HepG2 (cell line): Measurements from ENCODE around the gene SLC4A5. TPM values are rescaled to one million over a fixed set of nuclear protein-coding genes. Genes with fewer than 3 reads are reported as not detected.

Experiments used
- ATAC-seq: fragments of 200-7000 bp; cut with Tn5 transposase; 3 replicates; pipeline ENCODE4 v1.9.1; 2020; ENCODE audit warnings: mild to moderate bottlenecking, moderate library complexity
- BruUV-seq: library from RNA; stranded (reverse); fragments of 400-500 nt; replicated peaks from 2 replicates; lab custom pipeline; 2021; lab: Mats Ljungman, UMichigan
- CTCF ChIA-PET: fragments of 300-600 bp; formaldehyde crosslinking; extraction: SDS; loops from one replicate; lab custom pipeline; 2021; ENCODE audit warnings: low total read pairs, inconsistent platforms, low intra/inter-chr PET ratio; lab: Yijun Ruan, JAX
- POLR2A ChIA-PET: fragments of 350-600 bp; sonication (Branson Sonifier 250); formaldehyde crosslinking; loops from one replicate; lab custom pipeline; 2020; ENCODE audit warnings: antibody characterized with exemption, inconsistent platforms; lab: Yijun Ruan, JAX
- DNase-seq: peaks from one replicate; pipeline ENCODE4 v3.0.0-alpha.2; 2015; ENCODE audit warnings: low spot score
- FAIRE-seq: peaks from 3 replicates; lab custom pipeline; 2011; peaks lifted over from hg19 to GRCh38; lab: Jason Lieb, UNC
- H2AFZ ChIP-seq: one replicate; pipeline ENCODE4 v1.6.1; 2011; ENCODE audit warnings: low read length, inconsistent platforms
- H3K27ac ChIP-seq: fragments of 300-600 bp; 3 replicates; pipeline ENCODE4 v1.8.0; 2011; ENCODE audit warnings: mixed run types, mild to moderate bottlenecking, mixed read lengths, low read length, inconsistent platforms; ENCODE audit not compliant: insufficient read depth; ENCODE audit errors: extremely low read length
- H3K27me3 ChIP-seq, 2 experiments: fragments of 200-600 bp in 1 of 2; 2 replicates in 1 of 2; 3 replicates in 1 of 2; pipeline versions ENCODE4 v1.6.0 to v1.8.0; 2011; ENCODE audit warnings: low read length in 2 of 2, mild to moderate bottlenecking in 2 of 2, moderate library complexity in 2 of 2, inconsistent platforms in 1 of 2; ENCODE audit not compliant: insufficient read depth in 2 of 2, control insufficient read depth in 1 of 2
- H3K36me3 ChIP-seq, 2 experiments: fragments of 200-600 bp in 1 of 2; replicated peaks in 1 of 2; 2 replicates in 1 of 2; 3 replicates in 1 of 2; pipeline versions ENCODE4 v1.5.1 to v1.8.0; 2011; ENCODE audit warnings: low read length in 2 of 2, inconsistent platforms in 1 of 2; ENCODE audit not compliant: insufficient read depth in 2 of 2, control insufficient read depth in 1 of 2
- H3K4me1 ChIP-seq: 2 replicates; pipeline ENCODE4 v1.5.1; 2012; ENCODE audit warnings: low read length, inconsistent platforms; ENCODE audit not compliant: insufficient read depth
- H3K4me2 ChIP-seq: 2 replicates; pipeline ENCODE4 v1.6.0; 2011; ENCODE audit warnings: low read depth, low read length, inconsistent platforms
- H3K4me3 ChIP-seq, 3 experiments: fragments of 200-600 bp in 1 of 3; sonication (generic), shearing (Covaris generic) in 1 of 3; replicated peaks in 1 of 3; 2 replicates each; pipeline ENCODE4 v1.5.1; 2011 to 2016; ENCODE audit warnings: low read length in 3 of 3, inconsistent platforms in 2 of 3, low read depth in 2 of 3, mild to moderate bottlenecking in 2 of 3, control low read depth in 1 of 3, mixed read lengths in 1 of 3; ENCODE audit not compliant: insufficient read depth in 1 of 3
- H3K79me2 ChIP-seq: one replicate; pipeline ENCODE4 v1.6.1; 2011; ENCODE audit warnings: low read length, inconsistent platforms; ENCODE audit not compliant: insufficient read depth
- H3K9ac ChIP-seq: 2 replicates; pipeline ENCODE4 v1.6.0; 2011; ENCODE audit warnings: mild to moderate bottlenecking, low read depth, low read length, inconsistent platforms; ENCODE audit not compliant: insufficient read depth
- H3K9me3 ChIP-seq: 2 replicates; pipeline ENCODE4 v1.5.1; 2012; ENCODE audit warnings: mild to moderate bottlenecking, low read length
- H4K20me1 ChIP-seq: 2 replicates; pipeline ENCODE4 v1.6.0; 2011; ENCODE audit warnings: inconsistent platforms, mild to moderate bottlenecking, low read length, moderate library complexity; ENCODE audit not compliant: insufficient read depth
- CBX1 ChIP-seq: IDR thresholded peaks from one replicate; pipeline ENCODE4 v1.6.1; 2016; ENCODE audit warnings: antibody characterized with exemption, low read depth
- GABPA ChIP-seq, 2 experiments: IDR thresholded peaks; 2 replicates each; pipeline ENCODE4 v1.6.1; 2011 to 2016; ENCODE audit warnings: low read depth in 2 of 2, low read length in 1 of 2, missing biosample characterization in 1 of 2, missing genetic modification characterization in 1 of 2
- HES4 ChIP-seq: sonication (generic); formaldehyde crosslinking; IDR thresholded peaks from 2 replicates; pipeline ENCODE4 v1.9.0; 2021; ENCODE audit warnings: mild to moderate bottlenecking, missing genetic modification reagents, borderline replicate concordance
- KDM5A ChIP-seq: fragments of 200-600 bp; sonication (generic); IDR thresholded peaks from 2 replicates; pipeline ENCODE4 v1.7.0; 2018; ENCODE audit warnings: antibody characterized with exemption, mild to moderate bottlenecking, low read length, borderline replicate concordance
- KMT2B ChIP-seq: IDR thresholded peaks from 2 replicates; pipeline ENCODE4 v1.6.1; 2016; ENCODE audit warnings: missing genetic modification reagents, missing compliant biosample characterization
- NBN ChIP-seq: fragments of 450-650 bp; conservative IDR thresholded peaks from 2 replicates; pipeline ENCODE4 v1.6.1; 2017
- NR2C2 ChIP-seq: sonication (generic); formaldehyde crosslinking; IDR thresholded peaks from 2 replicates; pipeline ENCODE4 v1.4.0; 2020; ENCODE audit warnings: missing genetic modification reagents, mild to moderate bottlenecking, moderate library complexity, borderline replicate concordance
- PCBP2 ChIP-seq: fragments of 200-400 bp; formaldehyde crosslinking; optimal IDR thresholded peaks from 2 replicates; pipeline ENCODE3; 2018; ENCODE audit warnings: low read length, low read depth; ENCODE audit not compliant: poor library complexity, severe bottlenecking
- ZFAT ChIP-seq: sonication (generic); formaldehyde crosslinking; conservative IDR thresholded peaks from 2 replicates; pipeline ENCODE4 v1.8.1; 2023; ENCODE audit warnings: missing genetic modification reagents, inconsistent platforms
- ZNF609 ChIP-seq: sonication (generic); formaldehyde crosslinking; IDR thresholded peaks from 2 replicates; pipeline ENCODE4 v1.4.0; 2020; ENCODE audit warnings: mild to moderate bottlenecking, missing genetic modification reagents, borderline replicate concordance
- WGBS: methylation state at CpG from one replicate; pipeline ENCODE4 v1.1.6; 2017; ENCODE audit warnings: low lambda C conversion rate; 5-methylcytosine and 5-hydroxymethylcytosine counted together
- in situ Hi-C: cut with HindIII; loops from 2 replicates; pipeline ENCODE4 v1.10.0; 2017; ENCODE audit warnings: low pct_unique_long_range_greater_than_20kb; ENCODE audit not compliant: extremely low pct_ligation_motif_present
- intact Hi-C: fragments of 100-400 bp; cut with micrococcal nuclease; formaldehyde crosslinking; loops from one replicate; pipeline ENCODE4 v1.10.0; 2022; ENCODE audit not compliant: unreplicated experiment
- polyA plus RNA-seq, 8 experiments: library from polyadenylated mRNA; depleted of rRNA in 3 of 8; stranded (reverse) in 7 of 8; unstranded in 1 of 8; fragments of >200 nt; fragmentation: Illumina TruSeq in 4 of 8; extraction: Trizol in 4 of 8; gene quantifications; 2 replicates each; pipeline versions ENCODE4 v1.2.1 to v1.2.3, GENCODE V29; 2011 to 2016; ENCODE audit warnings: low read depth in 4 of 8, missing spikeins in 1 of 8, mixed read lengths in 1 of 8; ENCODE audit not compliant: insufficient read depth in 1 of 8
- total RNA-seq, 5 experiments: library from RNA; depleted of rRNA; stranded (reverse); fragments of >200 nt; fragmentation: Illumina TruSeq; extraction: Trizol; gene quantifications; 2 replicates each; pipeline ENCODE4 v1.2.3, GENCODE V29; 2016; ENCODE audit warnings: low read depth in 1 of 5
- TF ChIP-seq, protein P1 (sequence below): IDR thresholded peaks from 2 replicates; pipeline ENCODE4 v1.6.1; 2016; ENCODE audit warnings: low read depth, missing genetic modification reagents, missing compliant biosample characterization

The SLC4A5 gene
- total and polyA plus RNA-seq, 2 of the 13 experiments (the other 11 are each of a cell fraction or from before 2014, with no cell fraction given), result 0.50 TPM; not detected in 1

DNA sequence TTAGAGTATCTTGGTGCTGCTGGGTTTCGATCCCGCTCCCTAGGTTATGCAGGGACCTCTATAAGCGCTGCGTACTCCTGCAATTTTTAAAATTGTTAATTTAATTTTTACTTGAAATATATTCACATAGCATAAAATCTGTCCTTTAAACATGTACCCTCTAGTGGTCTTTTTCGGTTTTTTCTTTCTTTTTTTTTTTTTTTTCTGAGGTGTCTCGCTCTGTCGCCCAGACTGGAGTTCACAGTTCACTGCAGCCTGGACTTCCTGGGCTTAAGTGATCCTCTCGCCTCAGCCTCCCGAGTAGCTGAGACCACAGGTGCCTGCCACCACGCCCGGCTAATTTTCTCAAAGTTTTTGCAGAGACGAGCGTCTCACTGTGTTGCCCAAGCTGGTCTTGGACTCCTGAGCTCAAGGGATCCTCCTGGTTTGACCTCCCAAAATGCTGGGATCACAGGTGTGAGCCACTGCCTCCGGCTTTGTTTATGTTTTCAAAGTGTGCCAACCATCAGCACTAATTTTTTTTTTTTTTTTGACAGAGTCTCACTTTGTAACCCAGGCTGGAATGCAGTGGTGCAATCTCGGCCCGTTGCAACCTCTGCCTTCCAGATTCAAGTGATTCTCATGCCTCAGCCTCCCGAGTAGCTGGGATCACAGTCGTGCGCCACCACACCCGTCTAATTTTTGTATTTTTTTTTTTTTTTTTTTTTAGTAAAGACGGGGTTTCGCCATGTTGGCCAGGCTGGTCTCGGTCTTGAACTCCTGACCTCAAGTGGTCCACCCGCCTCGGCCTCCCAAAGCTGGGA lies 164.0 kb downstream of the SLC4A5 start:
- CTCF ChIA-PET, result no interaction called here
- H3K27me3 ChIP-seq, result no peaks in the 10 kb centered on the region; a peak in 1 of 5 replicates
- POLR2A ChIA-PET, result interaction anchor here (0.9 to 2.5 kb wide), 26 partner anchors 9 to 442 kb away, joined by 3 to 53 read pairs (median 6); partner anchors contain the start of genes BOLA3, DGUOK, HTRA2 and MTHFD2
- BruUV-seq, result TSS peak; percentile 77
- peak overlapping the region; percentile 61 for H2AFZ ChIP-seq
- H3K4me1 ChIP-seq, result peaks cover 43% of the 10 kb centered on the region
- H3K79me2 ChIP-seq, result peaks cover 39% of the 10 kb centered on the region
- DNase-seq, result no peak
- peak overlapping the region; percentile 88 for H3K4me2 ChIP-seq
- no peak for FAIRE-seq
- peak; percentile 37 for ATAC-seq
- H3K9ac ChIP-seq, result peak overlapping the region; percentile 94
- in situ Hi-C loops (no loop called here), intact Hi-C loops (loop anchor here (2.0 kb wide), 1 partner anchor 20 kb away; the partner anchor contains the start of gene MTHFD2)
- H3K4me3 ChIP-seq, result peak overlapping the region; percentile 43 to 91 (median 82)
- 33% methylated on average over 25 of the region's 25 CpGs for WGBS
- H3K9me3 ChIP-seq, result no peaks in the 10 kb centered on the region
- peaks cover 0 to 1% of the 10 kb centered on the region in 2 experiments; a peak in 1 of 5 replicates for H3K36me3 ChIP-seq
- peak overlapping the region; percentile 96 for H3K27ac ChIP-seq
- peaks cover 34% of the 10 kb centered on the region for H4K20me1 ChIP-seq
- TF ChIP-seq, protein P1, sequence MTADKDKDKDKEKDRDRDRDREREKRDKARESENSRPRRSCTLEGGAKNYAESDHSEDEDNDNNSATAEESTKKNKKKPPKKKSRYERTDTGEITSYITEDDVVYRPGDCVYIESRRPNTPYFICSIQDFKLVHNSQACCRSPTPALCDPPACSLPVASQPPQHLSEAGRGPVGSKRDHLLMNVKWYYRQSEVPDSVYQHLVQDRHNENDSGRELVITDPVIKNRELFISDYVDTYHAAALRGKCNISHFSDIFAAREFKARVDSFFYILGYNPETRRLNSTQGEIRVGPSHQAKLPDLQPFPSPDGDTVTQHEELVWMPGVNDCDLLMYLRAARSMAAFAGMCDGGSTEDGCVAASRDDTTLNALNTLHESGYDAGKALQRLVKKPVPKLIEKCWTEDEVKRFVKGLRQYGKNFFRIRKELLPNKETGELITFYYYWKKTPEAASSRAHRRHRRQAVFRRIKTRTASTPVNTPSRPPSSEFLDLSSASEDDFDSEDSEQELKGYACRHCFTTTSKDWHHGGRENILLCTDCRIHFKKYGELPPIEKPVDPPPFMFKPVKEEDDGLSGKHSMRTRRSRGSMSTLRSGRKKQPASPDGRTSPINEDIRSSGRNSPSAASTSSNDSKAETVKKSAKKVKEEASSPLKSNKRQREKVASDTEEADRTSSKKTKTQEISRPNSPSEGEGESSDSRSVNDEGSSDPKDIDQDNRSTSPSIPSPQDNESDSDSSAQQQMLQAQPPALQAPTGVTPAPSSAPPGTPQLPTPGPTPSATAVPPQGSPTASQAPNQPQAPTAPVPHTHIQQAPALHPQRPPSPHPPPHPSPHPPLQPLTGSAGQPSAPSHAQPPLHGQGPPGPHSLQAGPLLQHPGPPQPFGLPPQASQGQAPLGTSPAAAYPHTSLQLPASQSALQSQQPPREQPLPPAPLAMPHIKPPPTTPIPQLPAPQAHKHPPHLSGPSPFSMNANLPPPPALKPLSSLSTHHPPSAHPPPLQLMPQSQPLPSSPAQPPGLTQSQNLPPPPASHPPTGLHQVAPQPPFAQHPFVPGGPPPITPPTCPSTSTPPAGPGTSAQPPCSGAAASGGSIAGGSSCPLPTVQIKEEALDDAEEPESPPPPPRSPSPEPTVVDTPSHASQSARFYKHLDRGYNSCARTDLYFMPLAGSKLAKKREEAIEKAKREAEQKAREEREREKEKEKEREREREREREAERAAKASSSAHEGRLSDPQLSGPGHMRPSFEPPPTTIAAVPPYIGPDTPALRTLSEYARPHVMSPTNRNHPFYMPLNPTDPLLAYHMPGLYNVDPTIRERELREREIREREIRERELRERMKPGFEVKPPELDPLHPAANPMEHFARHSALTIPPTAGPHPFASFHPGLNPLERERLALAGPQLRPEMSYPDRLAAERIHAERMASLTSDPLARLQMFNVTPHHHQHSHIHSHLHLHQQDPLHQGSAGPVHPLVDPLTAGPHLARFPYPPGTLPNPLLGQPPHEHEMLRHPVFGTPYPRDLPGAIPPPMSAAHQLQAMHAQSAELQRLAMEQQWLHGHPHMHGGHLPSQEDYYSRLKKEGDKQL, result no peak
- no peak for TF ChIP-seq ZNF609 (CRISPR knock-in tag)
- TF ChIP-seq KMT2B (CRISPR knock-in tag), result 0 out of 2 replicates have a peak, but pooled peaks have one; percentile 12
- peak; percentile 14; the same call in 1 of the 2 replicates for TF ChIP-seq HES4 (CRISPR knock-in tag)
- peak; percentile 21 for TF ChIP-seq CBX1
- TF ChIP-seq PCBP2, result no peak
- TF ChIP-seq ZFAT (CRISPR knock-in tag), result no peak
- TF ChIP-seq NBN, result no peak
- TF ChIP-seq GABPA (IDR thresholded peaks at IDR 0.05; ENCODE audit: low read depth, low read length), result no peak
- 0 out of 2 replicates have a peak, but pooled peaks have one; percentile 63 for TF ChIP-seq GABPA (CRISPR knock-in tag; IDR thresholded peaks at IDR 0.05; ENCODE audit: low read depth)
- TF ChIP-seq KDM5A, result peak; percentile 50; the same call in 1 of the 2 replicates
- TF ChIP-seq NR2C2 (CRISPR knock-in tag), result no peak; the same call in 1 of the 2 replicates
